IMR-90 (cell line): Measurements from ENCODE around the gene GUCY2D. TPM values are rescaled to one million over a fixed set of nuclear protein-coding genes. Genes with fewer than 3 reads are reported as not detected.

Experiments used
- ATAC-seq: fragments of 200-7000 bp; cut with Tn5 transposase; 2 replicates; pipeline ENCODE4 v1.9.1; 2020; ENCODE audit warnings: low read depth, mild to moderate bottlenecking, moderate library complexity
- BruUV-seq: library from RNA; stranded (reverse); fragments of 400-500 nt; replicated peaks from 2 replicates; lab custom pipeline; 2021; lab: Mats Ljungman, UMichigan
- CTCF ChIA-PET: fragments of 300-600 bp; formaldehyde crosslinking; extraction: SDS; loops from one replicate; lab custom pipeline; 2021; ENCODE audit warnings: antibody characterized with exemption; lab: Yijun Ruan, JAX
- POLR2A ChIA-PET: fragments of 300-600 bp; sonication (Branson Sonifier 250); formaldehyde crosslinking; loops from one replicate; lab custom pipeline; 2022; ENCODE audit warnings: antibody characterized with exemption; ENCODE audit not compliant: unreplicated experiment; lab: Charles Lee
- DNase-seq: peaks from one replicate; pipeline ENCODE4 v3.0.0; 2013
- H2AFZ ChIP-seq: replicated peaks from 2 replicates; pipeline ENCODE3; 2013; ENCODE audit warnings: low read length, mild to moderate bottlenecking; ENCODE audit not compliant: poor library complexity
- H2AK5ac ChIP-seq: 2 replicates; pipeline ENCODE4 v1.6.1; 2013; ENCODE audit warnings: low read depth, low read length, inconsistent platforms
- H2AK9ac ChIP-seq: replicated peaks from 2 replicates; pipeline ENCODE3; 2013; ENCODE audit warnings: mild to moderate bottlenecking, low read depth, low read length, moderate library complexity; ENCODE audit not compliant: poor library complexity
- H2BK120ac ChIP-seq: 2 replicates; pipeline ENCODE4 v1.6.1; 2013; ENCODE audit warnings: low read depth, low read length, inconsistent platforms
- H2BK15ac ChIP-seq: 3 replicates; pipeline ENCODE4 v1.6.1; 2013; ENCODE audit warnings: low read depth, low read length, inconsistent platforms
- H2BK20ac ChIP-seq: 2 replicates; pipeline ENCODE4 v1.6.1; 2013; ENCODE audit warnings: low read depth, mild to moderate bottlenecking, inconsistent platforms, low read length, moderate library complexity
- H2BK5ac ChIP-seq: 2 replicates; pipeline ENCODE4 v1.6.1; 2013; ENCODE audit warnings: mild to moderate bottlenecking, low read depth, low read length, inconsistent platforms; ENCODE audit not compliant: poor library complexity, severe bottlenecking
- H3K14ac ChIP-seq: replicated peaks from 2 replicates; pipeline ENCODE4 v1.6.1; 2013; ENCODE audit warnings: low read depth, low read length, inconsistent platforms
- H3K18ac ChIP-seq: 2 replicates; pipeline ENCODE4 v1.6.1; 2013; ENCODE audit warnings: low read depth, low read length, control low read depth
- H3K23ac ChIP-seq: 2 replicates; pipeline ENCODE4 v1.6.1; 2013; ENCODE audit warnings: low read depth, low read length, inconsistent platforms
- H3K27ac ChIP-seq: 2 replicates; pipeline ENCODE4 v1.5.1; 2013; ENCODE audit warnings: mild to moderate bottlenecking, control low read depth, low read length; ENCODE audit not compliant: insufficient read depth
- H3K27me3 ChIP-seq: 2 replicates; pipeline ENCODE4 v1.6.1; 2013; ENCODE audit warnings: low read length; ENCODE audit not compliant: control insufficient read depth, insufficient read depth
- H3K36me3 ChIP-seq: 2 replicates; pipeline ENCODE4 v1.6.1; 2013; ENCODE audit warnings: low read length, mixed read lengths; ENCODE audit not compliant: control insufficient read depth, insufficient read depth
- H3K4ac ChIP-seq: 2 replicates; pipeline ENCODE4 v1.6.1; 2013; ENCODE audit warnings: low read depth, low read length, inconsistent platforms
- H3K4me1 ChIP-seq: 2 replicates; pipeline ENCODE4 v1.6.1; 2013; ENCODE audit warnings: low read length, mixed read lengths; ENCODE audit not compliant: control insufficient read depth, insufficient read depth
- H3K4me2 ChIP-seq: 2 replicates; pipeline ENCODE4 v1.6.1; 2013; ENCODE audit warnings: low read depth, mild to moderate bottlenecking, control low read depth, low read length, moderate library complexity
- H3K4me3 ChIP-seq: 2 replicates; pipeline ENCODE4 v1.5.1; 2013; ENCODE audit warnings: low read depth, mild to moderate bottlenecking, control low read depth, low read length, moderate library complexity; ENCODE audit not compliant: insufficient read depth
- H3K56ac ChIP-seq: 2 replicates; pipeline ENCODE4 v1.6.1; 2013; ENCODE audit warnings: low read length, inconsistent platforms; ENCODE audit not compliant: insufficient read depth; ENCODE audit errors: extremely low read depth
- H3K79me1 ChIP-seq, 2 experiments: 2 replicates each; pipeline ENCODE4 v1.6.1; 2013; ENCODE audit warnings: low read length in 2 of 2, inconsistent platforms in 1 of 2, low read depth in 1 of 2
- H3K9ac ChIP-seq: 2 replicates; pipeline ENCODE4 v1.6.1; 2013; ENCODE audit warnings: low read depth, low read length, control low read depth
- H3K9me1 ChIP-seq: 2 replicates; pipeline ENCODE4 v1.6.1; 2013; ENCODE audit warnings: low read length, inconsistent platforms; ENCODE audit not compliant: insufficient read depth
- H3K9me3 ChIP-seq: 2 replicates; pipeline ENCODE4 v1.6.1; 2013; ENCODE audit warnings: low read length; ENCODE audit not compliant: control insufficient read depth, insufficient read depth
- H4K20me1 ChIP-seq: 2 replicates; pipeline ENCODE4 v1.6.1; 2013; ENCODE audit warnings: low read length, inconsistent platforms; ENCODE audit not compliant: insufficient read depth
- H4K5ac ChIP-seq: 2 replicates; pipeline ENCODE4 v1.6.1; 2013; ENCODE audit warnings: mild to moderate bottlenecking, low read depth, low read length, control low read depth
- H4K8ac ChIP-seq, 2 experiments: 2 replicates each; pipeline ENCODE4 v1.6.1; 2013; ENCODE audit warnings: low read depth in 2 of 2, low read length in 2 of 2, control low read depth in 1 of 2, inconsistent platforms in 1 of 2
- H4K91ac ChIP-seq: 2 replicates; pipeline ENCODE4 v1.6.1; 2013; ENCODE audit warnings: low read depth, low read length, inconsistent platforms; ENCODE audit not compliant: insufficient read depth
- NFE2L2 ChIP-seq: fragments of 150-350 bp; IDR thresholded peaks from 2 replicates; pipeline ENCODE4 v1.6.1; 2016; ENCODE audit warnings: low read depth, mild to moderate bottlenecking, low read length
- WGBS, 2 experiments: methylation state at CpG; one replicate each; pipeline versions ENCODE4 v1.1.5 to v1.1.7; 2013; ENCODE audit warnings: missing lambda C conversion rate in 2 of 2; ENCODE audit not compliant: insufficient read length in 1 of 2; ENCODE audit errors: extremely low coverage in 2 of 2; 5-methylcytosine and 5-hydroxymethylcytosine counted together
- dilution Hi-C: fragments of 300-500 bp; cut with HindIII; formaldehyde crosslinking; loops from one replicate; pipeline ENCODE4 v1.14.3; 2018; ENCODE audit warnings: low sequenced_read_pairs; ENCODE audit not compliant: unreplicated experiment
- in situ Hi-C: fragments of 300-500 bp; cut with MboI; formaldehyde crosslinking; loops from 3 replicates; pipeline ENCODE4 v1.14.3; 2019; ENCODE audit warnings: low sequenced_read_pairs, inconsistent platforms, mixed read lengths
- intact Hi-C: fragments of 100-400 bp; cut with micrococcal nuclease; formaldehyde crosslinking; loops from 2 replicates; pipeline ENCODE4 v1.10.0; 2022
- polyA plus RNA-seq, 3 experiments: library from polyadenylated mRNA; depleted of rRNA; stranded (reverse); fragments of >200 nt; gene quantifications; 2 replicates each; pipeline ENCODE4 v1.2.3, GENCODE V29; 2012; ENCODE audit warnings: low replicate concordance in 1 of 3
- total RNA-seq: library from RNA; depleted of rRNA; stranded (reverse); fragments of >200 nt; gene quantifications from 2 replicates; pipeline ENCODE4 v1.2.3, GENCODE V29; 2012

Gene GUCY2D
- total and polyA plus RNA-seq, 2 of the 4 experiments (the other 2 are of a cell fraction): 0.03 TPM; not detected in 1

- H2AFZ ChIP-seq: no peak overlapping the region
- no peaks in the 10 kb centered on the region for H3K79me1 ChIP-seq
- no peak overlapping the region for H4K8ac ChIP-seq
- no peak overlapping the region for H4K91ac ChIP-seq
- H3K14ac ChIP-seq: no peak overlapping the region
- no peaks in the 10 kb centered on the region for H3K36me3 ChIP-seq
- WGBS, 2 experiments: no CpG with 5 or more reads among the region's 9 CpGs
- no peaks in the 10 kb centered on the region for H3K9me1 ChIP-seq
- DNase-seq (no peak), ATAC-seq (no peak)
- no peak for TF ChIP-seq NFE2L2
- no peaks in the 10 kb centered on the region for H3K9me3 ChIP-seq
- no peak overlapping the region for H2BK15ac ChIP-seq
- H2AK5ac ChIP-seq: no peak overlapping the region
- peaks cover 79% of the 10 kb centered on the region for H3K27me3 ChIP-seq
- dilution Hi-C loops: no loop called here
- no peak overlapping the region for H3K27ac ChIP-seq
- H2AK9ac ChIP-seq: no peak overlapping the region
- H3K56ac ChIP-seq: no peak overlapping the region
- no peak overlapping the region for H3K4me2 ChIP-seq
- intact Hi-C loops: loop anchor here (10.0 kb wide), 1 partner anchor 716 kb away; no protein-coding TSS in a partner anchor
- H3K4me1 ChIP-seq: no peaks in the 10 kb centered on the region
- no peak overlapping the region for H3K18ac ChIP-seq
- ChIA-PET POLR2A (no interaction called here), CTCF (interaction anchor here (0.8 to 1.6 kb wide), 2 partner anchors 12 to 88 kb away, joined by 3 to 6 read pairs; no protein-coding TSS in a partner anchor)
- no peak overlapping the region for H3K4me3 ChIP-seq
- no peak overlapping the region for H3K23ac ChIP-seq
- H4K20me1 ChIP-seq: no peaks in the 10 kb centered on the region
- H2BK5ac ChIP-seq: no peak overlapping the region
- no peak overlapping the region for H2BK20ac ChIP-seq
- no peak overlapping the region for H3K9ac ChIP-seq
- no peak overlapping the region for H4K5ac ChIP-seq
- H3K4ac ChIP-seq: no peak overlapping the region
- in situ Hi-C loops: no loop called here
- no peak overlapping the region for H2BK120ac ChIP-seq
- BruUV-seq: no TSS peak
These were observed 66.5 kb downstream of the GUCY2D start for GRCh38 chr17:8068736-8069586.
